Ectodermal cell (in vitro differentiated cells): Measurements from ENCODE around the gene CHCHD3.

Experiments used
- H3K27ac ChIP-seq: 2 replicates; pipeline ENCODE4 v1.7.0; 2013; ENCODE audit warnings: mild to moderate bottlenecking, low read depth, low read length; ENCODE audit not compliant: insufficient read depth, poor library complexity, severe bottlenecking
- H3K27me3 ChIP-seq: 2 replicates; pipeline ENCODE4 v1.7.0; 2013; ENCODE audit warnings: mild to moderate bottlenecking, low read length; ENCODE audit not compliant: insufficient read depth, control insufficient read depth, poor library complexity, severe bottlenecking
- H3K36me3 ChIP-seq: one replicate; pipeline ENCODE4 v1.7.0; 2013; ENCODE audit warnings: low read length; ENCODE audit not compliant: control insufficient read depth, insufficient read depth
- H3K4me1 ChIP-seq: one replicate; pipeline ENCODE4 v1.7.0; 2013; ENCODE audit warnings: low read length; ENCODE audit not compliant: control insufficient read depth, insufficient read depth
- H3K4me3 ChIP-seq: 2 replicates; pipeline ENCODE4 v1.7.0; 2013; ENCODE audit warnings: low read depth, low read length, control low read depth; ENCODE audit not compliant: insufficient read depth
- H3K9me3 ChIP-seq: 2 replicates; pipeline ENCODE4 v1.7.0; 2013; ENCODE audit warnings: mild to moderate bottlenecking, low read length, moderate library complexity; ENCODE audit not compliant: control insufficient read depth
- WGBS, 2 experiments: methylation state at CpG; one replicate each; pipeline ENCODE4 v1.1.7; 2013; ENCODE audit warnings: missing lambda C conversion rate in 2 of 2; 5-methylcytosine and 5-hydroxymethylcytosine counted together

The CHCHD3 gene

GRCh38 chr7:132996581-132997242 is 85.2 kb downstream of the CHCHD3 start:
- no peaks in the 10 kb centered on the region for H3K27me3 ChIP-seq
- H3K4me1 ChIP-seq = peaks cover 24% of the 10 kb centered on the region
- WGBS, 2 experiments = 68 to 76% methylated on average over 17 of the region's 17 CpGs

GRCh38 chr7:132993377-132994013 is 88.4 kb downstream of the CHCHD3 start:
- Histone ChIP-seq H3K27me3 (no peaks in the 10 kb centered on the region), H3K4me1 (peaks cover 24% of the 10 kb centered on the region), H3K9me3 (no peaks in the 10 kb centered on the region), H3K27ac (no peak overlapping the region), H3K4me3 (no peak overlapping the region), H3K36me3 (no peaks in the 10 kb centered on the region)
- WGBS, 2 experiments = 88 to 90% methylated on average over 5 of the region's 5 CpGs

More at GRCh38 chr7:132996581-132997242, 85.2 kb downstream of the CHCHD3 start:
- H3K9me3 ChIP-seq = no peaks in the 10 kb centered on the region
- H3K27ac ChIP-seq = no peak overlapping the region
- H3K4me3 ChIP-seq = no peak overlapping the region
- H3K36me3 ChIP-seq = no peaks in the 10 kb centered on the region

DNA sequence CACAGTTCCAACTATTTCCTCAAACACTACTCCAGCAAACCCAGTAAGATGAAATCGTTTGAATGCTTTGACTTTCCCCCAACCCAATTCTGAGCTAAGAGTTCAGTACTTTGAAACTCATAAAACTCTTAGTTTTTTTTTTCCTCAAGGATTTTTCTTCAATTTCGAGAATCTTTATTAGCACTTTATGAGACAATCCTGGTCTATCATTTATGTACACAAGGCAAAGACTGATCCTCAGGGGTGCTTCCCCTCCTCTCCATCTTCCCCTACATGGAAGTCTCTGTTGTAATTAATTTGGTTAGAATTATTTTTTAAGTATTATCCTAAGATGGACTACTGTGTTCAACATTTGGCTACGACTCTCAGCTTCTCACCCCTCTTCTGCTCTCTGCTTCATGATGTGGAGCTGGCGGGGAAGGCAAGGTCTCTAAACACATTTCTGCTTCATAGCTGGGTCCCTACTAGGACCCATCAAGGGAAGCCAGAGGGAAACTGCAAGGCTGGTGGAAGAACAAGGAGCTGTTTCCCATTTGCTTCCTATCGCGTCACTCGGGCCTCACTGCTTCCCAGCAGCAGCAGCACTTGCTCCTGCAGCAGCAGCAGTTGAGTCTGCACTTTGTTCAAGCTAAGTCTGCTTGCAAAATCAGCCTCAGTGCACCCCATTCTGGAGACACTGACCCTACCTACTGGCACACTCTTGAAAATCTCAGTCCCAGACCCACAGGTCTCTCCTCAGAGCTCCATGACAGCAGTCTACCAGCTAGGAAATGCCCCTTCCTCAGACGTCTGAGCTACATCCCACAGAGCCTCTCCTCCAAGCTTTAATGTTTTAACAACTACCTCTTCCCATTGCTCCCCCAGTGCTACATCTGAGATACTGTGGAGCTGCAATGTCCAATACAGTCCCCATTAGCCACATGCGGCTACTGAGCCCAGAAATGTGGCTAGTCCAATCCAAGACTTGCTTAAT is 90.0 kb downstream of the CHCHD3 start:
- Histone ChIP-seq H3K27ac (peak overlapping the region; percentile 32), H3K4me1 (peaks cover 24% of the 10 kb centered on the region)

GRCh38 chr7:132988117-132988516 is 93.8 kb downstream of the CHCHD3 start:
- WGBS, 2 experiments = 100% methylated on average over 1 of the region's 1 CpG
- no peak overlapping the region for H3K4me3 ChIP-seq
- no peak overlapping the region for H3K27ac ChIP-seq
- no peaks in the 10 kb centered on the region for H3K36me3 ChIP-seq
- no peaks in the 10 kb centered on the region for H3K27me3 ChIP-seq
- H3K9me3 ChIP-seq = no peaks in the 10 kb centered on the region
- peaks cover 16% of the 10 kb centered on the region for H3K4me1 ChIP-seq

More for the DNA sequence above, 90.0 kb downstream of the CHCHD3 start:
- WGBS, 2 experiments = 74 to 77% methylated on average over 9 of the region's 9 CpGs
- Histone ChIP-seq H3K9me3 (no peaks in the 10 kb centered on the region), H3K4me3 (no peak overlapping the region), H3K36me3 (no peaks in the 10 kb centered on the region), H3K27me3 (no peaks in the 10 kb centered on the region)

- no peaks in the 10 kb centered on the region for H3K27me3 ChIP-seq
- H3K27ac ChIP-seq = no peak overlapping the region
- H3K4me1 ChIP-seq = no peaks in the 10 kb centered on the region
- H3K36me3 ChIP-seq = no peaks in the 10 kb centered on the region
- H3K9me3 ChIP-seq = no peaks in the 10 kb centered on the region
- no peak overlapping the region for H3K4me3 ChIP-seq
- 60 to 100% methylated on average over 1 of the region's 1 CpG for WGBS, 2 experiments
Measured at GRCh38 chr7:132980402-132980801, 101.5 kb downstream of the CHCHD3 start.

GRCh38 chr7:132979524-132979923 is 102.4 kb downstream of the CHCHD3 start:
- H3K9me3 ChIP-seq = no peaks in the 10 kb centered on the region
- H3K4me1 ChIP-seq = no peaks in the 10 kb centered on the region
- H3K27me3 ChIP-seq = no peaks in the 10 kb centered on the region
- H3K4me3 ChIP-seq = no peak overlapping the region
- no peak overlapping the region for H3K27ac ChIP-seq
- no peaks in the 10 kb centered on the region for H3K36me3 ChIP-seq

- Histone ChIP-seq H3K36me3 (no peaks in the 10 kb centered on the region), H3K27me3 (no peaks in the 10 kb centered on the region), H3K4me1 (no peaks in the 10 kb centered on the region), H3K4me3 (no peak overlapping the region), H3K9me3 (no peaks in the 10 kb centered on the region), H3K27ac (no peak overlapping the region)
- WGBS, 2 experiments = 100% methylated on average over 1 of the region's 1 CpG; no CpG with 5 or more reads in 1 of the 2 experiments
Measured at GRCh38 chr7:132977234-132977633, 104.7 kb downstream of the CHCHD3 start.

DNA sequence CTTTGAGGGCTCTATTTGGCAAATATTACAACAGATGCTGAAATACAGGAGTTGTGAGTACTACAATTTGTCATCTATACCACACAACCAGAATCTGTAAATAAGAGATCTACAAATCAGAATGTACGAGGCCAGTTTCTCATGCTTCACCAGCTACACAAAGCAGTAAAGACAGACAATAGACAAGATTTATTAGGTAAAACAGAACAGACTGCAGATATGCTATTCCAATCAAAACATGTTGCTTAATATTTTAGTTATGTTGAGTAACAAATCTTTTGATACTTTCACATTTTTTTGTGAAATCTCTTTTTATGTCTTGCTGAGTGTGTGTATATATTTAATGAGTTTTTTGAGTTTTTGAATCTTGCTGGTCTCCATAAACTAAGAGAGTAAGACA is 109.1 kb downstream of the CHCHD3 start:
- Histone ChIP-seq H3K4me3 (no peak overlapping the region), H3K4me1 (no peaks in the 10 kb centered on the region), H3K9me3 (no peaks in the 10 kb centered on the region), H3K27ac (no peak overlapping the region), H3K27me3 (no peaks in the 10 kb centered on the region), H3K36me3 (no peaks in the 10 kb centered on the region)
- WGBS, 2 experiments = 88% methylated on average over 1 of the region's 1 CpG; no CpG with 5 or more reads in 1 of the 2 experiments

DNA sequence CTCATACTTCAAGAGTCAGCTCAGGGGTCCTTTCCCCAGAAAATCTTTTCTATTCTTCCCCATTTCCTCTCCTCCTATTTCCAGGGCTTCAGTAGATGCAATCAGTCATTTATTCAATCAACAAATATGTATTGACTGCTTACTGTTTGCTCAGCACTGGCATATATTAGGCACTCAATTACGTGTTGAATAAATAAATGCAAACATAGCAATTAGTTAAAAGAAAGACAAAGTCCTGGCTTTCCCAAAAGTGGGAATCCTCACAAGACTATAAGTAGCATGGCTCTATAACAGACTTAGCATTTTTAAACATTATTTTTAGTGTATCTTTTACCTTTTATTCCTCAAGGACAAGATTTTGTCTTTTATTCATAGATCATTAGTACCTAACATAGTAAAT is 111.6 kb downstream of the CHCHD3 start:
- no peaks in the 10 kb centered on the region for H3K27me3 ChIP-seq
- no peak overlapping the region for H3K4me3 ChIP-seq
- no peaks in the 10 kb centered on the region for H3K4me1 ChIP-seq
- 92% methylated on average over 1 of the region's 1 CpG; no CpG with 5 or more reads in 1 of the 2 experiments for WGBS, 2 experiments
- no peak overlapping the region for H3K27ac ChIP-seq
- no peaks in the 10 kb centered on the region for H3K9me3 ChIP-seq
- no peaks in the 10 kb centered on the region for H3K36me3 ChIP-seq

DNA sequence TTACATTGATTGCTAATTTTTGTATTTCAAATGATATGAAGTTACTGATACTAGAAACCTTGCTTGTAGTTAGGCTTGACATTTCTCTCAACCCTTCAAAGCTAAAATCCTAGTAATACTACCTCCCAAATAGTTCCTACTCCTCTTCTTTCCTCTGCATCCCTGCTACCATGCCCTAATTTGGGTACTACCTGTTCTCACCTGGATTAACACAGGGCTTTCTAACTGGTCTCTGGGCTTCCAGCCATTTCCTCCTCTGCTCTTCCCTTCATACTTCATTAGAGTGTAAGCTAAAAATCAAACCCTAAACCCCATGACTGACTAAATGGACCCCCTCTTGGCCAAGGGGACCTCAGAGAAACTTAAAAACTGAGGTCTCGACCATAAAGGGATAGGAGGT is 112.4 kb downstream of the CHCHD3 start:
- Histone ChIP-seq H3K4me3 (no peak overlapping the region), H3K36me3 (no peaks in the 10 kb centered on the region), H3K9me3 (no peaks in the 10 kb centered on the region), H3K4me1 (no peaks in the 10 kb centered on the region), H3K27ac (no peak overlapping the region), H3K27me3 (no peaks in the 10 kb centered on the region)
- 92 to 100% methylated on average over 1 of the region's 1 CpG for WGBS, 2 experiments
